IMR-90 (cell line): ENCODE data around the gene ATP6V0C. TPM values are rescaled to one million over a fixed set of nuclear protein-coding genes. Genes with fewer than 3 reads are reported as not detected.

Experiments
- ATAC-seq: fragments of 200-7000 bp; cut with Tn5 transposase; 2 replicates; pipeline ENCODE4 v1.9.1; 2020; ENCODE audit warnings: low read depth, mild to moderate bottlenecking, moderate library complexity
- BruUV-seq: library from RNA; stranded (reverse); fragments of 400-500 nt; replicated peaks from 2 replicates; lab custom pipeline; 2021; lab: Mats Ljungman, UMichigan
- CTCF ChIA-PET: fragments of 300-600 bp; formaldehyde crosslinking; extraction: SDS; loops from one replicate; lab custom pipeline; 2021; ENCODE audit warnings: antibody characterized with exemption; lab: Yijun Ruan, JAX
- POLR2A ChIA-PET: fragments of 300-600 bp; sonication (Branson Sonifier 250); formaldehyde crosslinking; loops from one replicate; lab custom pipeline; 2022; ENCODE audit warnings: antibody characterized with exemption; ENCODE audit not compliant: unreplicated experiment; lab: Charles Lee
- DNase-seq: peaks from one replicate; pipeline ENCODE4 v3.0.0; 2013
- H2AFZ ChIP-seq: replicated peaks from 2 replicates; pipeline ENCODE3; 2013; ENCODE audit warnings: low read length, mild to moderate bottlenecking; ENCODE audit not compliant: poor library complexity
- H2AK5ac ChIP-seq: 2 replicates; pipeline ENCODE4 v1.6.1; 2013; ENCODE audit warnings: low read depth, low read length, inconsistent platforms
- H2AK9ac ChIP-seq: replicated peaks from 2 replicates; pipeline ENCODE3; 2013; ENCODE audit warnings: mild to moderate bottlenecking, low read depth, low read length, moderate library complexity; ENCODE audit not compliant: poor library complexity
- H2BK120ac ChIP-seq: 2 replicates; pipeline ENCODE4 v1.6.1; 2013; ENCODE audit warnings: low read depth, low read length, inconsistent platforms
- H2BK15ac ChIP-seq: 3 replicates; pipeline ENCODE4 v1.6.1; 2013; ENCODE audit warnings: low read depth, low read length, inconsistent platforms
- H2BK20ac ChIP-seq: 2 replicates; pipeline ENCODE4 v1.6.1; 2013; ENCODE audit warnings: low read depth, mild to moderate bottlenecking, inconsistent platforms, low read length, moderate library complexity
- H2BK5ac ChIP-seq: 2 replicates; pipeline ENCODE4 v1.6.1; 2013; ENCODE audit warnings: mild to moderate bottlenecking, low read depth, low read length, inconsistent platforms; ENCODE audit not compliant: poor library complexity, severe bottlenecking
- H3K14ac ChIP-seq: replicated peaks from 2 replicates; pipeline ENCODE4 v1.6.1; 2013; ENCODE audit warnings: low read depth, low read length, inconsistent platforms
- H3K18ac ChIP-seq: 2 replicates; pipeline ENCODE4 v1.6.1; 2013; ENCODE audit warnings: low read depth, low read length, control low read depth
- H3K23ac ChIP-seq: 2 replicates; pipeline ENCODE4 v1.6.1; 2013; ENCODE audit warnings: low read depth, low read length, inconsistent platforms
- H3K27ac ChIP-seq: 2 replicates; pipeline ENCODE4 v1.5.1; 2013; ENCODE audit warnings: mild to moderate bottlenecking, control low read depth, low read length; ENCODE audit not compliant: insufficient read depth
- H3K27me3 ChIP-seq: 2 replicates; pipeline ENCODE4 v1.6.1; 2013; ENCODE audit warnings: low read length; ENCODE audit not compliant: control insufficient read depth, insufficient read depth
- H3K36me3 ChIP-seq: 2 replicates; pipeline ENCODE4 v1.6.1; 2013; ENCODE audit warnings: low read length, mixed read lengths; ENCODE audit not compliant: control insufficient read depth, insufficient read depth
- H3K4ac ChIP-seq: 2 replicates; pipeline ENCODE4 v1.6.1; 2013; ENCODE audit warnings: low read depth, low read length, inconsistent platforms
- H3K4me1 ChIP-seq: 2 replicates; pipeline ENCODE4 v1.6.1; 2013; ENCODE audit warnings: low read length, mixed read lengths; ENCODE audit not compliant: control insufficient read depth, insufficient read depth
- H3K4me2 ChIP-seq: 2 replicates; pipeline ENCODE4 v1.6.1; 2013; ENCODE audit warnings: low read depth, mild to moderate bottlenecking, control low read depth, low read length, moderate library complexity
- H3K4me3 ChIP-seq: 2 replicates; pipeline ENCODE4 v1.5.1; 2013; ENCODE audit warnings: low read depth, mild to moderate bottlenecking, control low read depth, low read length, moderate library complexity; ENCODE audit not compliant: insufficient read depth
- H3K56ac ChIP-seq: 2 replicates; pipeline ENCODE4 v1.6.1; 2013; ENCODE audit warnings: low read length, inconsistent platforms; ENCODE audit not compliant: insufficient read depth; ENCODE audit errors: extremely low read depth
- H3K79me1 ChIP-seq, 2 experiments: 2 replicates each; pipeline ENCODE4 v1.6.1; 2013; ENCODE audit warnings: low read length in 2 of 2, inconsistent platforms in 1 of 2, low read depth in 1 of 2
- H3K9ac ChIP-seq: 2 replicates; pipeline ENCODE4 v1.6.1; 2013; ENCODE audit warnings: low read depth, low read length, control low read depth
- H3K9me1 ChIP-seq: 2 replicates; pipeline ENCODE4 v1.6.1; 2013; ENCODE audit warnings: low read length, inconsistent platforms; ENCODE audit not compliant: insufficient read depth
- H3K9me3 ChIP-seq: 2 replicates; pipeline ENCODE4 v1.6.1; 2013; ENCODE audit warnings: low read length; ENCODE audit not compliant: control insufficient read depth, insufficient read depth
- H4K20me1 ChIP-seq: 2 replicates; pipeline ENCODE4 v1.6.1; 2013; ENCODE audit warnings: low read length, inconsistent platforms; ENCODE audit not compliant: insufficient read depth
- H4K5ac ChIP-seq: 2 replicates; pipeline ENCODE4 v1.6.1; 2013; ENCODE audit warnings: mild to moderate bottlenecking, low read depth, low read length, control low read depth
- H4K8ac ChIP-seq, 2 experiments: 2 replicates each; pipeline ENCODE4 v1.6.1; 2013; ENCODE audit warnings: low read depth in 2 of 2, low read length in 2 of 2, control low read depth in 1 of 2, inconsistent platforms in 1 of 2
- H4K91ac ChIP-seq: 2 replicates; pipeline ENCODE4 v1.6.1; 2013; ENCODE audit warnings: low read depth, low read length, inconsistent platforms; ENCODE audit not compliant: insufficient read depth
- BHLHE40 ChIP-seq: fragments of 150-350 bp; IDR thresholded peaks from 2 replicates; pipeline ENCODE4 v1.6.1; 2016; ENCODE audit warnings: mild to moderate bottlenecking, low read depth, low read length
- MAZ ChIP-seq: IDR thresholded peaks from 2 replicates; pipeline ENCODE4 v1.6.1; 2012; ENCODE audit warnings: low read depth, mild to moderate bottlenecking, low read length, improper control_type of control experiment, moderate library complexity, borderline replicate concordance
- MXI1 ChIP-seq: IDR thresholded peaks from 2 replicates; pipeline ENCODE4 v1.6.1; 2012; ENCODE audit warnings: low read depth, mild to moderate bottlenecking, low read length, moderate library complexity, borderline replicate concordance
- RAD21 ChIP-seq: IDR thresholded peaks from 2 replicates; pipeline ENCODE4 v1.6.1; 2012; ENCODE audit warnings: low read length, improper control_type of control experiment
- RFX5 ChIP-seq: IDR thresholded peaks from 2 replicates; pipeline ENCODE4 v1.8.0; 2012; ENCODE audit warnings: low read depth, mild to moderate bottlenecking, low read length, moderate library complexity
- SMC3 ChIP-seq: fragments of 150-350 bp; IDR thresholded peaks from 2 replicates; pipeline ENCODE4 v1.6.1; 2016; ENCODE audit warnings: low read depth, mild to moderate bottlenecking, antibody characterized with exemption, low read length, moderate library complexity
- WGBS, 2 experiments: methylation state at CpG; one replicate each; pipeline versions ENCODE4 v1.1.5 to v1.1.7; 2013; ENCODE audit warnings: missing lambda C conversion rate in 2 of 2; ENCODE audit not compliant: insufficient read length in 1 of 2; ENCODE audit errors: extremely low coverage in 2 of 2; 5-methylcytosine and 5-hydroxymethylcytosine counted together
- dilution Hi-C: fragments of 300-500 bp; cut with HindIII; formaldehyde crosslinking; loops from one replicate; pipeline ENCODE4 v1.14.3; 2018; ENCODE audit warnings: low sequenced_read_pairs; ENCODE audit not compliant: unreplicated experiment
- in situ Hi-C: fragments of 300-500 bp; cut with MboI; formaldehyde crosslinking; loops from 3 replicates; pipeline ENCODE4 v1.14.3; 2019; ENCODE audit warnings: low sequenced_read_pairs, inconsistent platforms, mixed read lengths
- intact Hi-C: fragments of 100-400 bp; cut with micrococcal nuclease; formaldehyde crosslinking; loops from 2 replicates; pipeline ENCODE4 v1.10.0; 2022
- polyA plus RNA-seq, 3 experiments: library from polyadenylated mRNA; depleted of rRNA; stranded (reverse); fragments of >200 nt; gene quantifications; 2 replicates each; pipeline ENCODE4 v1.2.3, GENCODE V29; 2012; ENCODE audit warnings: low replicate concordance in 1 of 3
- total RNA-seq: library from RNA; depleted of rRNA; stranded (reverse); fragments of >200 nt; gene quantifications from 2 replicates; pipeline ENCODE4 v1.2.3, GENCODE V29; 2012
- TF ChIP-seq, protein P1 (sequence below): fragments of 150-350 bp; IDR thresholded peaks from 2 replicates; pipeline ENCODE4 v1.6.1; 2017; ENCODE audit warnings: mild to moderate bottlenecking, antibody characterized with exemption, low read length, low read depth
- TF ChIP-seq, protein P2 (sequence below): conservative IDR thresholded peaks from 2 replicates; pipeline ENCODE4 v1.5.1; 2012; ENCODE audit warnings: mild to moderate bottlenecking, low read depth, low read length, improper control_type of control experiment

Gene ATP6V0C
- total and polyA plus RNA-seq, 2 of the 4 experiments (the other 2 are of a cell fraction) = 8.4 to 107 TPM

GRCh38 chr16:2482249-2482648, 31.5 kb upstream of the ATP6V0C start:
- dilution Hi-C loops (no loop called here), in situ Hi-C loops (no loop called here), intact Hi-C loops (no loop called here)
- H2BK120ac ChIP-seq = no peak overlapping the region
- peak overlapping the region; percentile 52 for H3K27ac ChIP-seq
- ChIA-PET POLR2A (no interaction called here), CTCF (interaction anchor here (0.6 kb wide), 1 partner anchor 10 kb away, joined by 3 read pairs; no protein-coding TSS in a partner anchor)
- H4K91ac ChIP-seq = peak overlapping the region; percentile 43; the same call in 1 of the 2 replicates
- ATAC-seq (no peak), DNase-seq (no peak)
- peak overlapping the region; percentile 91 for H2AFZ ChIP-seq
- peak overlapping the region; percentile 85; the same call in 1 of the 2 replicates for H3K4me2 ChIP-seq
- H3K27me3 ChIP-seq = no peaks in the 10 kb centered on the region
- peak overlapping the region; percentile 92 for H2AK9ac ChIP-seq
- H3K18ac ChIP-seq = peak overlapping the region; percentile 56; the same call in 1 of the 2 replicates
- peaks cover 6% of the 10 kb centered on the region; the same call in 1 of the 2 replicates for H3K9me1 ChIP-seq
- no peak overlapping the region for H3K56ac ChIP-seq
- no peaks in the 10 kb centered on the region for H3K9me3 ChIP-seq
- H2AK5ac ChIP-seq = peak overlapping the region; percentile 88; the same call in 1 of the 2 replicates
- peak overlapping the region; percentile 98 for H4K5ac ChIP-seq
- peak overlapping the region; percentile 53; the same call in 1 of the 2 replicates for H3K9ac ChIP-seq
- no peak for TF ChIP-seq MXI1
- TF ChIP-seq RFX5 = no peak
- no peak for TF ChIP-seq RAD21
- no peak for TF ChIP-seq BHLHE40
- TF ChIP-seq, protein P1, sequence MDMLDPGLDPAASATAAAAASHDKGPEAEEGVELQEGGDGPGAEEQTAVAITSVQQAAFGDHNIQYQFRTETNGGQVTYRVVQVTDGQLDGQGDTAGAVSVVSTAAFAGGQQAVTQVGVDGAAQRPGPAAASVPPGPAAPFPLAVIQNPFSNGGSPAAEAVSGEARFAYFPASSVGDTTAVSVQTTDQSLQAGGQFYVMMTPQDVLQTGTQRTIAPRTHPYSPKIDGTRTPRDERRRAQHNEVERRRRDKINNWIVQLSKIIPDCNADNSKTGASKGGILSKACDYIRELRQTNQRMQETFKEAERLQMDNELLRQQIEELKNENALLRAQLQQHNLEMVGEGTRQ = no peak
- TF ChIP-seq MAZ = no peak
- no peak for TF ChIP-seq SMC3
- TF ChIP-seq, protein P2, sequence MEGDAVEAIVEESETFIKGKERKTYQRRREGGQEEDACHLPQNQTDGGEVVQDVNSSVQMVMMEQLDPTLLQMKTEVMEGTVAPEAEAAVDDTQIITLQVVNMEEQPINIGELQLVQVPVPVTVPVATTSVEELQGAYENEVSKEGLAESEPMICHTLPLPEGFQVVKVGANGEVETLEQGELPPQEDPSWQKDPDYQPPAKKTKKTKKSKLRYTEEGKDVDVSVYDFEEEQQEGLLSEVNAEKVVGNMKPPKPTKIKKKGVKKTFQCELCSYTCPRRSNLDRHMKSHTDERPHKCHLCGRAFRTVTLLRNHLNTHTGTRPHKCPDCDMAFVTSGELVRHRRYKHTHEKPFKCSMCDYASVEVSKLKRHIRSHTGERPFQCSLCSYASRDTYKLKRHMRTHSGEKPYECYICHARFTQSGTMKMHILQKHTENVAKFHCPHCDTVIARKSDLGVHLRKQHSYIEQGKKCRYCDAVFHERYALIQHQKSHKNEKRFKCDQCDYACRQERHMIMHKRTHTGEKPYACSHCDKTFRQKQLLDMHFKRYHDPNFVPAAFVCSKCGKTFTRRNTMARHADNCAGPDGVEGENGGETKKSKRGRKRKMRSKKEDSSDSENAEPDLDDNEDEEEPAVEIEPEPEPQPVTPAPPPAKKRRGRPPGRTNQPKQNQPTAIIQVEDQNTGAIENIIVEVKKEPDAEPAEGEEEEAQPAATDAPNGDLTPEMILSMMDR = no peak
- H2BK20ac ChIP-seq = no peak overlapping the region
- no peak overlapping the region for H3K23ac ChIP-seq
- H4K8ac ChIP-seq = peak overlapping the region in 1 of 2 experiments; percentile 91; a peak in 2 of 4 replicates
- H3K4me1 ChIP-seq = peaks cover 21% of the 10 kb centered on the region
- 69% methylated on average over 5 of the region's 13 CpGs; no CpG with 5 or more reads in 1 of the 2 experiments for WGBS, 2 experiments
- BruUV-seq = no TSS peak
- peaks cover 15% of the 10 kb centered on the region for H4K20me1 ChIP-seq
- H3K4me3 ChIP-seq = no peak overlapping the region
- H3K4ac ChIP-seq = peak overlapping the region; percentile 86
- no peaks in the 10 kb centered on the region for H3K36me3 ChIP-seq
- 0 out of 3 replicates have a peak overlapping the region, but pooled peaks have one; percentile 18 for H2BK15ac ChIP-seq
- H2BK5ac ChIP-seq = peak overlapping the region; percentile 63
- H3K79me1 ChIP-seq = peaks cover 30 to 73% of the 10 kb centered on the region in 2 experiments
- H3K14ac ChIP-seq = peak overlapping the region; percentile 61; the same call in 1 of the 2 replicates
